ENCODE measurements around the gene WDR13.

DNA sequence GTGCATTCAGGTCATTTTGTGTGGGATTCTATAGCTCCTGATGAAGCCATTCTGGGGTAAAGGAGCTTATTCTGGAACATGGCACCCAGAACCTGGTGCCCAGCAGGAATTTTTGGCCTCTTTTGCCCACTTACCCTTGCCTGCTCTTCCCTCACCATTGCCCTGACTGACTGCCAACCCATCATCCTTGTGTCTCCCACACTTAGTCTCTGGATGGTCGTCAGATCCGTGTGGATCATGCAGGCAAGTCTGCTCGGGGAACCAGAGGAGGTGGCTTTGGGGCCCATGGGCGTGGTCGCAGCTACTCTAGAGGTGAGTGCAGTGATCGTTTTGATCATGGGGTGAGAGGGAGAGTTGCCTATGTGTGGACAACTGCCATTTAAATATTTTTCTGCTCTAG lies 21.2 kb upstream of the WDR13 start:
- TF ChIP-seq CTCF (conservative IDR thresholded peaks at IDR 0.05; ENCODE audit: low read depth, low read length) (no peak), EZH2 (IDR thresholded peaks at IDR 0.05; ENCODE audit: low read length, unreplicated experiment) (no peak)
